Testis (tissue), 3 donors: Measurements from ENCODE around the gene ARID5B. TPM values are rescaled to one million over a fixed set of nuclear protein-coding genes. Genes with fewer than 3 reads are reported as not detected.

Source experiments
- DNase-seq: peaks from one replicate; pipeline ENCODE4 v3.0.0-alpha.2; 2019
- H3K27ac ChIP-seq, 2 donors: fragments of 200-600 bp; sonication (generic); one replicate each; pipeline ENCODE4 v1.5.1; 2019
- H3K27me3 ChIP-seq: fragments of 200-600 bp; sonication (generic); one replicate; pipeline ENCODE4 v1.5.1; 2019
- H3K36me3 ChIP-seq: fragments of 200-600 bp; sonication (generic); one replicate; pipeline ENCODE4 v1.5.1; 2017; ENCODE audit warnings: low read depth; ENCODE audit errors: missing control alignments
- H3K4me1 ChIP-seq: fragments of 200-600 bp; sonication (generic); one replicate; pipeline ENCODE4 v1.5.1; 2019
- H3K4me3 ChIP-seq, 2 donors: fragments of 200-600 bp; sonication (generic); one replicate each; pipeline ENCODE4 v1.5.1; 2017 to 2019
- H3K9me3 ChIP-seq: fragments of 200-600 bp; sonication (generic); one replicate; pipeline ENCODE4 v1.5.1; 2017
- POLR2A ChIP-seq: fragments of 450-650 bp; IDR thresholded peaks from one replicate; pipeline ENCODE4 v1.6.1; 2017; ENCODE audit warnings: antibody characterized with exemption, mild to moderate bottlenecking, moderate library complexity
- whole genome bisulfite sequencing, 2 donors: methylation state at CpG; one replicate each; pipeline ENCODE4 v1.1.5; 2018; 5-methylcytosine and 5-hydroxymethylcytosine counted together
- intact Hi-C: fragments of 100-400 bp; cut with DNase I; formaldehyde crosslinking; loops from one replicate; pipeline ENCODE4 v1.15.1; 2023; ENCODE audit warnings: low total_unique reads
- polyA plus RNA-seq: library from polyadenylated mRNA; stranded (reverse); fragments of 350-450 nt; fragmentation: Illumina TruSeq; extraction: RNeasy Lipid Tissue Mini Kit (QIAGEN cat#74804); gene quantifications from one replicate; pipeline ENCODE4 v1.2.3, GENCODE V29; 2014; ENCODE audit warnings: low read depth, low replicate concordance; ENCODE audit not compliant: insufficient read depth
- total RNA-seq, 2 donors: library from RNA; depleted of rRNA; stranded (reverse); fragments of >200 nt; gene quantifications; one replicate each; pipeline ENCODE4 v1.2.3, GENCODE V29; 2016
- TF ChIP-seq, protein P1 (sequence below), 3 experiments: fragments of 450-650 bp in 2 of 3; fragments of 200-600 bp in 1 of 3; sonication (generic) in 1 of 3; IDR thresholded peaks; one replicate each; pipeline ENCODE4 v1.5.1; 2016 to 2019; ENCODE audit warnings: antibody characterized with exemption in 3 of 3, mild to moderate bottlenecking in 2 of 3, moderate library complexity in 1 of 3

Gene ARID5B
- total and polyA plus RNA-seq, 3 donors from 2014 or later = 14.3 to 73.6 (median 52.1) TPM

DNA sequence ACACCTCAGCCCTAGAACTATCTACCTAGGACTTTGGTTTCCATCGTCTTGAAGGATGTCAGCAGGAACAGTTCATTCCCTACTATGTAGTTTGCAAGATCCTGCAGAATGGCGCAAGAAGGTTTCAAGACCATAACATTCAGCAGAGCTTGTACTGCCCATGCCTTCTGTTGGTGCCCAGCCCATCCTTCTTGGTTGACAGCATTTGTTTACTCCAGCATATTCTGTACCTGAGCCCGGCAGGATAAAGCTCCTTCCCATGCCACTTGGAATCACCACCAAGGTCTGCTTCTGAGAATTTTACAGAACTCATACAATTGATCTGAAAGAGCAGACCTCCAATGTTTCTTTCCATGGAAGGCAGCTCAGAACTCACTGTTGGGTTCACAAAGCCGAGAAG, 150.8 kb downstream of the ARID5B start:
- intact Hi-C loops = no loop called here
- WGBS, 2 donors = 92% methylated on average over 4 of the region's 4 CpGs
- Histone ChIP-seq H3K27me3 (no peaks in the 10 kb centered on the region), H3K27ac (peak overlapping the region in 1 of 2 donors; percentile 96), H3K9me3 (no peaks in the 10 kb centered on the region), H3K36me3 (no peaks in the 10 kb centered on the region), H3K4me1 (peaks cover 55% of the 10 kb centered on the region), H3K4me3 (no peak overlapping the region)
- TF ChIP-seq, protein P1, sequence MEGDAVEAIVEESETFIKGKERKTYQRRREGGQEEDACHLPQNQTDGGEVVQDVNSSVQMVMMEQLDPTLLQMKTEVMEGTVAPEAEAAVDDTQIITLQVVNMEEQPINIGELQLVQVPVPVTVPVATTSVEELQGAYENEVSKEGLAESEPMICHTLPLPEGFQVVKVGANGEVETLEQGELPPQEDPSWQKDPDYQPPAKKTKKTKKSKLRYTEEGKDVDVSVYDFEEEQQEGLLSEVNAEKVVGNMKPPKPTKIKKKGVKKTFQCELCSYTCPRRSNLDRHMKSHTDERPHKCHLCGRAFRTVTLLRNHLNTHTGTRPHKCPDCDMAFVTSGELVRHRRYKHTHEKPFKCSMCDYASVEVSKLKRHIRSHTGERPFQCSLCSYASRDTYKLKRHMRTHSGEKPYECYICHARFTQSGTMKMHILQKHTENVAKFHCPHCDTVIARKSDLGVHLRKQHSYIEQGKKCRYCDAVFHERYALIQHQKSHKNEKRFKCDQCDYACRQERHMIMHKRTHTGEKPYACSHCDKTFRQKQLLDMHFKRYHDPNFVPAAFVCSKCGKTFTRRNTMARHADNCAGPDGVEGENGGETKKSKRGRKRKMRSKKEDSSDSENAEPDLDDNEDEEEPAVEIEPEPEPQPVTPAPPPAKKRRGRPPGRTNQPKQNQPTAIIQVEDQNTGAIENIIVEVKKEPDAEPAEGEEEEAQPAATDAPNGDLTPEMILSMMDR (IDR thresholded peaks at IDR 0.05) = no peak
- TF ChIP-seq POLR2A = no peak
- DNase-seq = no peak

DNA sequence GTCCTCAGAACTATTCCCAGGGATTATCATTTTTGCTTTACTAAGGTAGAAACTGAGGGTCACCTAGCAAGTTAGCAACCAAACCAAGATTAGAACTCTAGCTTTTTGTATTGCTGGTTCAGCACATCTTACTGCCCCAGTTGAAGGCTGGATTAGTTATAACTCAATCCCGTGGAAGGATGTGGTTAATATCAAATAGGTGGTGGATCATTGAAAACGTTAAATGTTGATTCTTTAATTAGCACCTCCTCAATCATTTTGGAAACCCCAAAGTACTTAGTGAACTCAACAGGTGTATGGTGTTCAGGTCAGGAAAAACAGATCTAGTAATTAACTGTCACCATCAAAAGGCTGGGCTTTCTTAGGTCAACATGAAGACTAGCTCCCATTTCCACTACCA, 152.4 kb downstream of the ARID5B start:
- Histone ChIP-seq H3K4me3 (no peak overlapping the region), H3K27me3 (no peaks in the 10 kb centered on the region), H3K4me1 (peaks cover 53% of the 10 kb centered on the region), H3K36me3 (no peaks in the 10 kb centered on the region), H3K9me3 (no peaks in the 10 kb centered on the region), H3K27ac (peak overlapping the region; percentile 89 to 96)
- intact Hi-C loops = no loop called here
- 32 to 49% methylated on average over 2 of the region's 2 CpGs for WGBS, 2 donors
- no peak for DNase-seq
- TF ChIP-seq, protein P1 (IDR thresholded peaks at IDR 0.05) = no peak
- TF ChIP-seq POLR2A = no peak

DNA sequence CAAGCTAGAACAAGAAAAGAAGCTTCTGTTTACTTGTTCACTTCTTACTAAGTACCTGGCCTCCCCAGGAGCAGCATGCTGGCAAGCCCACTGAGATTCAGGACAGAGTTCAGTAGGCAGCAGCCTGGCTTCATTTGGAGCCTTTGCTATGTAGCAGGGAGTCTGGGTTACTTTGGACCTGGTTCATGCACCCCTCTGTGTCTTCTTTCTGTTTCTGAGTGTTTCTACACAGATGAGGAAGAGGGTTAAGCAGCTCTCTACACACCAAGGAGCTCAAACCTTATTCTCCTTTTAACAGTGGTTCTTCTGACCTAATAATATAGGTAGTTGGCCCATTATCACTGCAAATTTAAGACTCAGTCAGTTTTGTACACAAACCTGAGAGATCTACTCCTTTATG, 152.9 kb downstream of the ARID5B start:
- Histone ChIP-seq H3K4me3 (no peak overlapping the region), H3K27ac (peak overlapping the region; percentile 89 to 96), H3K27me3 (no peaks in the 10 kb centered on the region), H3K36me3 (no peaks in the 10 kb centered on the region), H3K4me1 (peaks cover 57% of the 10 kb centered on the region), H3K9me3 (no peaks in the 10 kb centered on the region)
- no peak for DNase-seq
- intact Hi-C loops = no loop called here
- TF ChIP-seq, protein P1 (IDR thresholded peaks at IDR 0.05) = no peak
- no peak for TF ChIP-seq POLR2A

DNA sequence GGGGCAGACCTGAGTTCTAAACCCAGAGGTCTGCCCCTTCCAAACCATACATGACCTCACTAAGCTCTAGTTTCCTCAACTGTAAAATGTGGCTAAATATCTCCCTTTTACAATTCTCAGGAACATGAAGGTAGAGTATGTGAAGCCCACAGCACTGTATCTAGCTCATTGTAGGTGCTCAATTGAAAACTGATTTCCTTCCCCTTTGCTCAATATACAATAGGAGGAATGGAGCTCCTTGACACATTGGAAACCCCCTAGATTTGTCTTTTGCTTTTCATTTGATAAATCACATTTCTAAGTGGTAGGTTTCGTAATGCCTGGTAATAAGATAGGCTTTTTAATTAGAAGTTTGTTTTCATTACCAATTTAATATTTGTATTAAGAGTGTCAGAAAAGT, 153.3 kb downstream of the ARID5B start:
- DNase-seq = no peak
- Histone ChIP-seq H3K9me3 (no peaks in the 10 kb centered on the region), H3K4me1 (peaks cover 62% of the 10 kb centered on the region), H3K36me3 (no peaks in the 10 kb centered on the region), H3K27ac (peak overlapping the region; percentile 89 to 96), H3K27me3 (no peaks in the 10 kb centered on the region), H3K4me3 (no peak overlapping the region)
- 68 to 73% methylated on average over 1 of the region's 1 CpG for WGBS, 2 donors
- TF ChIP-seq, protein P1 (IDR thresholded peaks at IDR 0.05) = no peak
- TF ChIP-seq POLR2A = no peak
- intact Hi-C loops = no loop called here

DNA sequence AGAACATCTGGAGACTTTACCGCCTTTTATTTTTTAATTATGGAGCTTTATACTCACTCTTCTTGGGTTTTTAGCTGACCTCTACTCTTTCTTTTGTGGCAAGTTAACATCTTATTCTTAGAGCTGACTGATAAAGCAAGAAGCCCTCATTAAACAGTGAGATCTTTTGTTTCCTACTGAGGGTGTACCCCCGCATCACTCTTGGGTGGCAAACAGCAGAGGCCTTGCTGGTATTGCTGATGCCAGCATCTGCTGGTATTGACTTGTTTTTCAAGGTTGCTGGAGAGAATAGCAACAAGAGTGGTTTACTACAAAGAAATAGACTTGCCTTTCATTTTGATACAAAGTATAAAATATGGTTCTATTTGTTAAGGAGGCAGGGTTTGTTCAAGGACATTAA, 154.7 kb downstream of the ARID5B start:
- peak; percentile 88 for DNase-seq
- H3K4me1 ChIP-seq = peaks cover 74% of the 10 kb centered on the region
- no peak overlapping the region for H3K4me3 ChIP-seq
- TF ChIP-seq, protein P1 (IDR thresholded peaks at IDR 0.05) = no peak
- no peak for TF ChIP-seq POLR2A
- intact Hi-C loops = no loop called here
- 54 to 56% methylated on average over 2 of the region's 2 CpGs for WGBS, 2 donors
- no peaks in the 10 kb centered on the region for H3K27me3 ChIP-seq
- no peaks in the 10 kb centered on the region for H3K36me3 ChIP-seq
- H3K27ac ChIP-seq = peak overlapping the region; percentile 89 to 96
- H3K9me3 ChIP-seq = no peaks in the 10 kb centered on the region
